A673 (cell line): ENCODE data around the gene CDH20.

Experiments used
- EZH2 ChIP-seq: fragments of 200-600 bp; sonication (generic); IDR thresholded peaks from 2 replicates; pipeline ENCODE4 v1.6.1; 2017; ENCODE audit warnings: borderline replicate concordance, low read depth, mild to moderate bottlenecking, mixed read lengths, antibody characterized with exemption, low read length; ENCODE audit not compliant: poor library complexity, severe bottlenecking
- TF ChIP-seq, protein P1 (sequence below): fragments of 300-800, 200-600 bp; sonication (generic); conservative IDR thresholded peaks from 2 replicates; pipeline ENCODE4 v1.5.1; 2017; ENCODE audit warnings: low read depth, mild to moderate bottlenecking, antibody characterized with exemption, low read length, moderate library complexity, mixed read lengths

DNA sequence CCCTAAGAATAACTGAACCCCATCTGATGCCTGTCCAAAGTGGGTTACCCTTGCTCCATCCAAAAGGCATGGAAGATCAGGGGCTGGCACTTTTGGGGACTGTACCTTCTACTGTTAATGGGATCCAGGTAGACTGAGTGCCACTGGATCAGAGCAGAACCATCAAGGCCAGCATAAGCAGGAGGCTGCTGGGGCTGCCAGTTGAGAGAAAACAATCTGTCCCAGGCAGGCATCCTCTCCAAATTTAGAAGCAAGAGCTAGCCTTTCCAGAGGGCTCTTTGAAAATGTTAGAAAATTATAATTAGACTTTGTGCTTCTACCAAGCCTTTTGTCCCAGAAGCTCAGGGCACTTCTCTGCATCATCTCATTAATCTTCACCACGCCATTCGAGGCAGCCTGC is 245.6 kb downstream of the CDH20 start:
- TF ChIP-seq, protein P1, sequence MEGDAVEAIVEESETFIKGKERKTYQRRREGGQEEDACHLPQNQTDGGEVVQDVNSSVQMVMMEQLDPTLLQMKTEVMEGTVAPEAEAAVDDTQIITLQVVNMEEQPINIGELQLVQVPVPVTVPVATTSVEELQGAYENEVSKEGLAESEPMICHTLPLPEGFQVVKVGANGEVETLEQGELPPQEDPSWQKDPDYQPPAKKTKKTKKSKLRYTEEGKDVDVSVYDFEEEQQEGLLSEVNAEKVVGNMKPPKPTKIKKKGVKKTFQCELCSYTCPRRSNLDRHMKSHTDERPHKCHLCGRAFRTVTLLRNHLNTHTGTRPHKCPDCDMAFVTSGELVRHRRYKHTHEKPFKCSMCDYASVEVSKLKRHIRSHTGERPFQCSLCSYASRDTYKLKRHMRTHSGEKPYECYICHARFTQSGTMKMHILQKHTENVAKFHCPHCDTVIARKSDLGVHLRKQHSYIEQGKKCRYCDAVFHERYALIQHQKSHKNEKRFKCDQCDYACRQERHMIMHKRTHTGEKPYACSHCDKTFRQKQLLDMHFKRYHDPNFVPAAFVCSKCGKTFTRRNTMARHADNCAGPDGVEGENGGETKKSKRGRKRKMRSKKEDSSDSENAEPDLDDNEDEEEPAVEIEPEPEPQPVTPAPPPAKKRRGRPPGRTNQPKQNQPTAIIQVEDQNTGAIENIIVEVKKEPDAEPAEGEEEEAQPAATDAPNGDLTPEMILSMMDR = no peak
- no peak for TF ChIP-seq EZH2
